Measurements from ENCODE around the gene TRMU.

The TRMU gene

DNA sequence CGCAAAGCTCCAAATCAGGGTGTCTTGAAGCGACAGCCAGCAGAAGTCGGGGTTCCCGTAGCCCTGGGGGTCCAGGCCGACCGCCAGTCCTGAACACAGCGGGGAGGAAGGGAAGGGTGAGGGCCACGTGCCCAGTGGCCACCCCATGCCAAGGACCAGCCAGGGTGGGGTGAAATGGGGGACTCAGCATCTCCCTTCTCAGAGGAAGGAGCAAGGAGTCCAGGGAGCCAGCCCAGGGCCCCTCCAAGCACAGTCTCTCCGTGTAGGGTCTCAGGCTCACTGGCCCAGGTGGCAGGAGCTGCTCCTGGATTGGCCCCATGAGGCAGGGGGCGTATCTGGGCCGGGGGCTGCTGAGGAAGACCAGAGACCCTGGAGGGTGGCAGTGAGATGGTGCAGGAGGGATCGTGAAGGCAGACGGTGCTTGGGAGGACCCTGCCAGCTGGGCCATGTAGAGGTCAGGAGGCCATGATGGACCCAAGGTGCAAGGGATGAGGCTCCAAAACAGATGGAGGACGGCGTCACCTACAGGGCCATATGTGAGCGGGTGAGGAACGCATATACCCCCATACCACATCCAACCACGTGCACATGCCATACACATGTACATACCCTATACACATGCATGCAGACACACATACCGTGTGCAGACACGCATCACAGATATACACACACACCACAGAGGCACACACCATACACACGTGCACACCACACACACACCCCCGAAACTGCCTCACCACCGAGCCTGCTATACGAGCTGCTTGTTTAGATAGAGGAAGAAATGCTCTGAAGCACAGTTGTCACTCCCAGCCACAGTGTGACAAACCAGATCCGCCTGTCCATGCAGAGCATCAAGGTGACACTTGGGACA is 34.4 kb downstream of the TRMU start:
- no peak for DNase-seq (ENCODE audit: low spot score)

DNA sequence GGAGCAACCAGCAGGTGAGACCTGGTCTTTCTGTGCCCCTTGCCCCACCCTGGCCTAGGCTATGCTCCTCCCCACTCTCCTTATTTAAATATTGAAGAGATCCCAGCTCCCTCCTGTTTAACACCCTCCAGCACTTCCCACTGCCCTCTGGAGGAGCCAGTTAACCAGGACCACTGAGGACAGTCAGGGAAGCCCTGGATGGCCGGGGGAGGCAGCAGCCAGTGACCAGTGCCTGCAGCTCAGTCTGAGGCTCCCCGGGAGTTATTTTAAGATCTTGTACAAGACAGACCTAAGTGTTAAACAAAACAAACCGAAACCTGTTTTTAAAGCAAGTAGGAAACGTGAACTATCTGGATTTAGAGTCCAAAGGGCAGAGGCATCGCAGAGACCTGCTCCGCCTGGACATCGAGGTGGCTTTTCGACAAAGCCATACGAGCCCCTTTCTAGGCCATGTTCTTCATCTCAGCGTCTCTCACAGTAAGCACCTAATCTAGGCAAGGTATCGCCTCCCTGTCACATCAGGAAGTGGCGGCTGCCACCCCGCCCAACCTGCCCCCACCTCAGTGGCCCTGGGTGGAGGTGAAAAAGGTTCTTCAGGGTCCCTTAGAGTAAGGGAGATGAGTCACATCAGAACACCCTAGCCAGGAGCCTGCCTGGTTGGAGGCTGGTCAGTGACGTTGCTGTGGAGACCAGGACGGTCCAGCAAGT is 35.2 kb downstream of the TRMU start:
- DNase-seq (ENCODE audit: low spot score) = no peak

DNA sequence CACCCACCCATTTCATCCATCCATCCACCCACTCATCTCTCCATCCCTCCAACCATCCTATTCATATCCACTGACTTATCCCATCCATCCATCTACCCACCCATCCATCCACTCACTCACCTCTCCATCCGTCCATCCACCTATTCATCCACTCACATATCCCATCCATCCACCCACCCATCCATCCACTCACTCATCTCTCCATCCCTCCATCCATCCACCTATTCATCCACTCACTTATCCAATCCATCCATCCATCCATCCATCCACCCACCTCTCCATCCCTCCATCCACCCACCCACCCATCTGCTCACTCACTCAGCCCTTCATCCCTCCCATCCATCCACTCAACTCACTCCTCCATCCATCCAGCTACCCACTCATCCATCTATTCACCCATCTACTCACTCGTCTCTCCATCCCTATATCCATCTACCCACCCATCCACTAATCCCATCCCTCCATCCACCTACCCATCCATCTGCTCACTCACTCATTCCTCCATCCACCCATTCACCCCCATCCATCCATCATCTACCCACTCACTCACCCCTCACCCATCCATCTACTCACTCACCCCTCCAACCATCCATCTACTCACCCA is 36.2 kb downstream of the TRMU start:
- DNase-seq (ENCODE audit: low spot score) = no peak

DNA sequence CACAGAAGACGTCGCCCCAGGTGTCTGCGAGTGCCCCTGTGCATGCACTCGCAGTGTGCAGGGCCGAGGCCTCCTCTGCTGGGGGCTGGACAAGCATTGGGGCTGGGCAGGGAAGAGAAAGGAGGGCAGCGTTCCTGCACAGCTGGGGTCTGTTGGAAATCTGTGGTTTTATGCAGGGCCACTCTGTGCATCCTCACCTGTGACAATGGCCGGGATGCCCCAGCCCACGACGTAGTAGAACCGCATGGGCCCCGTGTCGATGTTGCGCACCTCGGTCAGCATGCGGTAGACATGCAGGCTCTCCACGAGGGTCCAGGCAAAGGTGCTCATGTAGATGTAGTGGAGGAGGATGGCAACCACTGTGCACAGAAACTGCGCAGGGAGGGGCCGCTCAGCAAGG is 37.2 kb downstream of the TRMU start:
- no peak for DNase-seq (ENCODE audit: low spot score)

DNA sequence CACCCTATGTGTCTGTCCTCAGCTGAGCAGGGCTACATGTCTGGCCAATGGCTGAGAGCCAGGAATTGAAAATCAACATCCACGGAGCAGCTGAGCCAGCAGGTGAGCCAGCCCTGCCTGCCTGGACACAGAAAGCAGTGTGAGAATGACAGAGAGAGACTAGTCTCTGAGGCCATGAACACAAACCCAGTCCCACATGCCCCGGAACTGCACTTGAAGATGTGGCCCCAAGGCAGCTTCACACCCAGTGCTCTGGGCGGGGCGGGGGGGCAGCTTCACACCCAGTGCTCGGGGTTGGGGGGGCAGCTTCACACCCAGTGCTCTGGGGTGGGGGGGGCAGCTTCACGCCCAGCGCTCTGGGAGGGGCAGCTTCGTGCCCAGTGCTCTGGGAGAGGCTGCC is 37.6 kb downstream of the TRMU start:
- DNase-seq (ENCODE audit: low spot score) = no peak

DNA sequence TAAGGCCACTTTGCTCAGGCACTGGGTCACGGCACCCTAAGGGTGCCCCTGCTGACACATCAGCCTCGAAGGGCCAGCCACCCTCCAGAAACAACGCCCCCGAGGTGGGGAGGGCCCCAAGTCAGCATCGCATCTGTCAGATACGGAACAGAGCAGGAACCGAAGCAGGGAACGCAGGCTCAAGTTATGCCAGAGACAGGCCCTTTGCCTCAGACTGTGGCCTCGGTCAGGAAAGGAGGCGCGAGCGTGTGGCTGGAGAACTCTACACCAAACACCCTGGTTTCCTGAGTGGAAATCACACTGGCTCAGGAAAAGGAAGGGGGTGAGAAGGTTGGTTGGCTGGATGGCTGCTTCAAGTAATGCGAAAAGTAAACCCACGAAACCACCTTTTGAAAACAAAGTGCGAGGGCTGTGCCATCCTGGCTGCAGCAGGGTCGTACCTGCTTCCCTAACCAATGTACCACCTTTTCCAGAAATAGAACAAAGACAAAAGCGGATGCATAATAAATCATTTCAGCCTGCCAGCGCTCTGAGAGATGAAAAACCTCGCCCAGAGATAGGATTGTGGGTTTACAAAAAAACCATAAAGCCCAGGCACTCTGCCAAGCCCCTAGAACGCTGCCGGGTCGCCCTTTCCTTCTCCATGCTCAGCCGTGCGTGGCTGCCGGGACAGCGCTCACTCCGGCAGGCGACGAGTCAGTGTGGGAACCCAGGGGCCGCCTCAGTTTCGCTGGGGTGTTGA is 38.6 kb downstream of the TRMU start:
- no peak for DNase-seq (ENCODE audit: low spot score)

DNA sequence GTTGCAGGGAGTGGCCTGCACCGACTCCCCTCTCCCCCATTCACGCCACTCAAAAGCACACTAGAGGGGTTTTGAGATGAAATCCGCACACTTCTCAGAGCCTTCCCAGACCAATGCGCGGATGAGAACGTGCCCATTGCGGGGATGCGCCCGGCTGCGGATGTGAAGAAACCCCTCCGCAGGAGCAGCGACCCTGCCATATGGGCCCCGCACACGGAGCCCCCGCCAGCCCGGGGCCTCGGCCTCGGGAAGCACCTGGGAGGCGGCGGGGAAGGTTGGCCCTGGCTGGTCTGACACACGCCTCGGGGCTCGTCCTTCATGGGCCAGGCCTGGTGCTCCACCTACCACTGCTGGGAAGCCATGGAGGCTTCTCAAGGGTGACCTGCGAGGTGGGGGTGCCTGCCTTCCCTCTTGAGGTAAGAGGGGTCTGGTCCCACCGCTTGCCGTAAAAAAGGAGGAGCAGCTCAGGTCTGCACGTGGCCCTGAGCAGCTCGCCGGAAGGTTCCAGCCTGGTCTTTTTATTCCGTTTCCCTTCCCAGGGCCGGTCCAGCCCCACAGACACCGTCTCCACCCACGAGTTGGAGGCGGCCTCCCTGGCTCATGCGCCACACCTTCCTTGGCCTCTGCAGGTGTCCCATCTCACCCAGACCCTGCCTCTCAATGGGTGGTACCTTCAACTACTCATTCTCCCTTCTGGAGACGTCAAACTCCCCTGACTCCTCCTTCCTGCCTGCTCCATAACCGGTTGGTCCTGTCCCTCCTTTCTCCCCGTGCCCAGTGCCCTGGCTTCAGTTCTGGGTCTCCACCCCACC is 39.4 kb downstream of the TRMU start:
- no peak for DNase-seq (ENCODE audit: low spot score)

DNA sequence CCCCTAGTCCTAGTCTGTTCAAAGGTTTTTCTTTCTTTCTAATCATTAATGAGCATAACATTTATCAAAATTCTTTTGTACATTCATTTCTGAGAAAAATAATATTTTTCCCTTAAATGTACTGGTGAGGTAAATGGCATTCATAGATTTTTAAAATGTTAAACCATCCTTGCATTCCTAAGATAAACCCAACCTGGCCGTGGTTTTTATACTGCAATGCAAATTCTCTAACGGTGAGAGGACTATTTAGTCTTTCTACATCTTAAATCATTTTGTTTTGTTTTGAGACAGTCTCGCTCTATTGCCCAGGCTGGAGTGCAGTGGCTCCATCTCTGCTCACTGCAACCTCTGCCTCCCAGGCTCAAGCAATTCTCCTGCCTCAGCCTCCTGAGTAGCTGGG is 40.6 kb downstream of the TRMU start:
- DNase-seq (ENCODE audit: low spot score) = no peak

DNA sequence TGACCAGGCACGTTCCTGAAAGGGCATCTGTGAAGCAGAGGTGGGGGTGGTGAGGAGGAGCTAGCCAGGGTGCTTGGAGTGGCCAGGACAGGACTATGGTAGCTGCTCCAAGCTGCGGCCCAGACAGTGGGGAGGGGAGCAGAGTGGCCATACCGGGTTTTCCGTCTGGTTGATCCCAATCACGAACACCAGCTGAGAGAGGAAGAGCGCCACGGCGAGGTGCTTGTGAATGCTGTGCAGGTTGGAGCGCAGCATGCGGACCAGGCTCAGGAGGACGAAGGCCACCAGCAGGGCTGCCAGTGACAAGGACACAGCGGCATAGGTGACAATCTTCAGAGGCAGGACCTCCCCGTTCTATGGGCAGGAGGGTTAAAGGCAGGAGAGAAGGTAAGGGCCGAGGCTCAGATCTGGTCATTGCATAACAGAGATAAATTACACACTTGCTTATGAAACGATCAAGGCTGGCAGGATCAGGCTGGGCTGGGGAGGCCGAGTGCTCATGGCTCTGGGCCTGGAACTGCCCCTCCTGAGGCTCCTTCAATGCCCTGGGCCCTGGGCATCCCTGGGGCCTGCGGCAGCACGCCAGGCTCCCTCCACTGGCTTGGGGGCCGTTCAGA is 41.5 kb downstream of the TRMU start:
- DNase-seq (ENCODE audit: low spot score) = no peak

DNA sequence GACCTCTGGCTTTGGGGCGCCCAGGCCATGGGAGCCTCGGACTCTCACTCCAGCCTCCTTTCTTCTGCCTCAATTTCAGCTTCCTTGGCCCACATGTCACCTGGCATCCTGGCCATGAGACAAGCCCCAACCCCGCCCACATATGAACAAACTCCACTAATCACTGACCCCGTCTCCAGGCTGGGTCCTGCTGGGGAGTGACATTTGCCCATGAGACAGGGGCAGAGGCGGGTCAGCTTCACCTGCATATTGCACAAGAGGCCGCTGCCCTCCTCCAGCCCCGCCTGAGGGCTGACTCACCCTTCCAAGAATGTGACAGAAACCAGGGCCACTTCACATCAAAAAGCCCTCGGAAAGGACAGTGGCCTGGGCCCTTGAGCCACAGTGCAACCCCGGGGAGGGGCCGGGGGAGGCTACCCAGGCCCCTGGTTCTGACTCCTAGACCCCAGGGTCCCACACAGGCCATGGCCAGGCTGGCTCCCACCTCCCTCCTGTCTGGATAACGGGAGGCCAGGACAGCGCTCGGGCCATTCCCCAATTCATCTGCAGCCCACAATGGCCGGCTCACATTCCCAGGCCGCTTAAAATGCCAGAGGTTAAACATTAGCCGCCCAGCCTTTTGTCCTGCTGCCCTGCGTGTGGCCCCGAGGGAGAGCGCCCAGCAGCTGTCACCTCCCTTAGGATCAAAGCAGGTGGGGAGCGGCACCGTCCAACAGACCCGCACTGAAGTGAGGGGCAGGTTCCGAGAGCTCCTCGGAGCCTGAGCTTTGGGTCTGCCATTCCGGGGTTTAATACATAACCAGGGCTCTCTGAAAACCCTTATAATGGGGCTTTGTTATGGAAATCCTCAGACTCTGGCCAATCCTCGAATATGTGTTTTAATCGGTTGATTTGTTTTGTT is 42.3 kb downstream of the TRMU start:
- DNase-seq (ENCODE audit: low spot score) = no peak

DNA sequence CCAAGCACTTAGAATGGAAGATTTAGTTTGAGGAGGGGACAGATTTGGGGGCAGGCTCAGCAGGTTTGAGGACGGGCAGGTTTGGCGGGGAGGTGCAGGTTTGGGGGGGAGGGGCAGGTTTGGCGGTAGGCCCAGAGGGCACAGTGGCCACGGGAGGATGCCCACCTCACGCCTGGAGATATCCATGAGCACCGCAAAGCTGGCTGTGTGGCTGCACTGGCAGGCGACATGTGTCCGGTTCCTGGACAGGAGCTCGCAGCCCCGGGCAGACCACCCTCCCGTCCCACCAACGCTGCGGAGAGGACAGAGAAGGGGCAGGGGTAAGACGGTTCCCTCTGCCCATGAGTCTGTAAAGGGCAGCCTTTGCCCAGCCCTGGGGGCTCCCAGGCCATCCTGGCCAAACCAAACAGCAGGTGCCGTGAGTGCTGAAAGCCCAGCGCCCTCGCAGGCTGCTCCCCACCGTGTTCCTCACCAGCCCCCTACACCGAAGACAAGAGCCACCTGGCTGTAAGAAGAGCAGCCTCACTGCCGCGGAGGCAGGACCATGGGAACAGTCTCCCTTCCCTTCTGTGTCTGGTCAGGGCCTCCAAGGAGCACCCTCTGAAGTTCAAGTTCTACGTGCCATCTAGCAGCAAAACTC is 43.0 kb downstream of the TRMU start:
- no peak for DNase-seq (ENCODE audit: low spot score)

DNA sequence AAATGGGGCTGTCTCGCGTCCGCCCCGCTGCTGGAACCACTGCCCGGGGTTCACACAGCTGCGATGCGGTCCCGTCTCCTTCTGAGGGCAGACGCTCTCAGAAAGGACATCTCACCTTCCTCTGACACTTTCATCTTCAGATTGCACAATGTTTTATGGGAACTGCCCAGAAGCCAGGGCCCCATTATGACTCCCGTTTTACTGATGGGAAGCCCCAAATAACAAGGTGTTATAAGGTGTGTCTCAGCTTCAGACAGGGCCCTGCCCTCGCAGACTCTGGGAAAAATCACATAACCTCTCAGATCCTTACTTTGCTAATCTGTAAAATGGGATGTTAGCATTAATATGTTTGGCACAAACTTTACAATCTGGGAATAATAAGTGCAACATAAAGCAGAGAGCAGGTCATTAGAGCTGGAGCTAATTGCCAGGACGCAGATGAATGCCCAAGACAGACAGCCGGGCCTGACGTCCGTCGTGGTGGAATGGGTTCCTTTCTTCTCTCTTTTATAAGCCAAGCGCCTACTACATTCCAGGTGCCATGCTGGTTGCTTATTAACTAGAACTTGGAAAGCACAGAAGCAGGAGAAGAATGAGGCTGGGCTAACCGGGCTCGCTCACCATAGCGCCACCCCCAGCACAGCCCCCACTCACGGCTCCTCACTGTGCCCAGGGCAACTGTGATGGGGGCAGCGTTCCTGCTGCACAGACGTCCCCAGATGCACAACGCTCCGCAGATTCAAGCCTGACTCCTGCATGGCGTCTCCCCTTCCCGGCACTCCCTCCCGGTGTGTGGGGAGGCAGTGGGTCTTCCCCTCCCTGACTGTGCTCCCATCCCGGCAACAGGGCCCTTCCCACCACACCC is 43.8 kb downstream of the TRMU start:
- no peak for DNase-seq (ENCODE audit: low spot score)

DNA sequence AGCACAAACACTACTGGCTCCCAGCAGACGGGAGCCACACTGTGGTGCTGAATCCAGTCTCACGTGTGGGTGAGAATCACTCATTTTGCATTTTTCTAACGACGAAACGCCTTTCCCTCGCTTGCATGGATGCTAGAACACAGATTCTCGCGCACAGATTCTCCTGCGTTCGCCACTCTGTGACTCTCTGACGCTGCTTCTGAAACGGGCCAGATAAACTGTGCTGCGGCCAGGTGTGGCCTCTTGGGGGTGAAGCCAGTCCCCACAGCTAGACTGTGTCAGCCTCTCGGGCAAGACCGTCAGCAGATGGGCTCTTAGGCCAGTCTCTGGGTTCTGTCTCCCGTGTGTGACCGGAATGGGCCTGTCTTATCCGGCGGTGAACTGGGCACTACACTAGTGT is 44.6 kb downstream of the TRMU start:
- DNase-seq (ENCODE audit: low spot score) = no peak

DNA sequence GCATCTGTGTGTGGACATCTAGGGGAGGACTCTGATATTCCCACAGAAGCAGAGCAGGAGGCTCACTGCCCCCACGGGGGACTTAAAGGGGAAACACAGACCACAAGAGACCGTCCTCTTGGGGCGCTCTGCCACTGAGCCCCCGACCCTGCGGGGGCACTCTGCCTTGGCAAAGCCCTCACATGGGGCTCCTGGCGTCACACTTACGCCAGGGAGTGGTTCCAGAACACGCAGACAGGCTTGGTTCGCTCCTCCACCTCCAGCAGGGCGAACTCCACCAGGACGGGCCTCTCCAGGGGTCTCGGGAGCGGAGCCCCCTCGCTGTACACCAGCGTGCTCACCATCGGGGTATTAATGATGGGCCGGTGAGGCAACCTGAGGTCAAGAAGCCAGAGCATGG is 45.1 kb downstream of the TRMU start:
- no peak for DNase-seq (ENCODE audit: low spot score)

DNA sequence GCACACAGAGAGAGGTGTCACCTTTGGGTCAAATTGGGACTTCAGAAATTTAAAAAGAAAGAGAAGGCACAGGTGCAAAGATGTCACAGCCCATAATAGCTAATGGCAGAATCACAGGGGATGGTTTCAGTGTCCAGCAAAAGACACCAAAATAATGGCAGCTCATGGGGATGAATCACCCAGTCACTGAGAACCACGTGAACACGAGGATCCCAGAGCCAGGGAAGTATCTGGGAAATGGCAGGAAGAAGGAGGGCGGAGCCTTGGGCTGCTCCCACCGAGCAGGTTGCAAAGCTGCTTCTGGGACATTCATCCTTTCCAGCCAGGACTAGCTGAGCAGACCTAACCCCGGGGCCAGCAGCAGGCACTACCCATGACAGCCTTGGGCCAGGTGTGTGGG is 45.6 kb downstream of the TRMU start:
- DNase-seq (ENCODE audit: low spot score) = no peak

DNA sequence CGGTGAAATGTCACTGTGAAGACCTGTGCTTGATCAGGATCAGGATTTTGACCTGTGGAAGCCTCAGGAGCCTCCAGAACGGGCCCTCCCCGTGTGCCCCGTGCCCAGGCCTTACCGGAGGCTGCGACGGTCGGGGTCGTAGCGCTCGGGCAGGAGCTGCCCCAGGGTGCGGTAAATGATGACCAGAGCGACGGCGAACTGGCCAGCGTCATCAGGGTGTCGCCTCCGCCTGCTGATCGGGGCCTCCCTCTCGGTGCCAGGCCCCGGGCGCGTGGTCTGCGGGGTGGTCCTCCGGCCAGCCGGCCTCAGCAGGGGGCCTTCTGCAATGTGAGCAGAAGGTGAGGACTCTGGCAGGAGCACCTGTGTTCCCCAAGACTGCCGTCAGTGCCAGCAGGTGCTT is 46.2 kb downstream of the TRMU start:
- no peak for DNase-seq (ENCODE audit: low spot score)

DNA sequence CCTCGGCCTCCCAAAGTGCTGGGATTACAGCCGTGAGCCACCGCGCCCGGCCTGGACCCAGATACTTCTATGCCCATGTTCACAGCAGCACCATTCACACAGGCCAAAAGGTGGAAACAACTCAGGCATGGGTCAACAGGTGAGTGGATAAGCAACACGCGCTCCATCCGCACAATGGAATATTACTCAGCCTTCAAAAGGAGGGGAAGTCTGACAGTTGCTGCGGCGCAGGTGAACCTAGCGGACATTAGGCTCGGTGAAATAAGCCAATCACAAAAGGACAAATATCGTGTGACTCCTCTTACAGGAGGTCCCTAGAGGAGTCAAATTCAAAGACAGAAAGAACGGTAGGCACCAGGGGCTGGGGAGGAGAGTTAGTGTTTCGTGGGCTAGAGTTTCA is 47.0 kb downstream of the TRMU start:
- DNase-seq (ENCODE audit: low spot score) = no peak

DNA sequence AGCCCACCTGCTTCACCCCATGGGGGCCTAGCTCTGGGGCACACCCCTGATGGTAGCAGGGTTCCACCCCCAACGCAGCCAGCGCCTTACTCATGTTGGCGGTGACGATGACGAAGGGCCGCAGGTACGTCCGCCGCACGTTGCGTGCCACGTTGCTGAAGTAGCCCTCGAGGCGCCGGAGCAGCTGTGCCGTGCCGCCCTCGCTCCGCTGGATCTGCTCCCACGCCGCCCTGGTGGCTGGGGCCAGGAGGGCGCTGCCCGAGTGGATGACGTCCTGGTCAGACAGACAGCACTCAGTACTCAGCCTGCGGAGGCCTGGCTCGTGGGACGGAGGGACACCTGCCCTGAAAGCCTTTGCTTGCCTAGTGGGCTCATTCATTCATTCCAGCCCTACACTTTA is 50.8 kb downstream of the TRMU start:
- no peak for DNase-seq (ENCODE audit: low spot score)

DNA sequence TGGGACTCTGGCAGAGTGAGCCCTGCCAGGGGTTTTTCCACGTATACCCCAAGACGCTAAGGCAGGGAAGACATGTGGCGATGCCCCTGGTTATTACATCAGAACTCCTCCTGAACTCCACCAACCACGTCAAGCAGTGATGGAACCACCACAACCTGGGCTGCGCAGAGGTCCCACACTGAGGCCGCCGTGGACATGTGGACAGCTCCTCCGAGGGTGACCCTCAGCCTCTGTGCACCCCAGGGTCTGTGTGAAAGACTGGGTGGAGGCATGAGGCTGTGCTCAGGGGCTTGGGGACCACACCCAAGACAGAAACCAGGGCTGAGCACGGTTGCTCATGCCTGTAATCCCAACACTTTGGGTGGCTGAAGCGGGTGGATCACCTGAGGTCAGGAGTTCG is 52.2 kb downstream of the TRMU start:
- no peak for DNase-seq (ENCODE audit: low spot score)
